Right renal pelvis (tissue), 4 donors: ENCODE data around the gene BMPER. TPM values are rescaled to one million over a fixed set of nuclear protein-coding genes. Genes with fewer than 3 reads are reported as not detected.
"Not testable (repeated sequence)": the region's sequence is repeated elsewhere in the genome, so short reads cannot be mapped to it uniquely, and the experiment has no call there.

ENCODE experiments used
- DNase-seq, 4 donors: peaks; one replicate each; pipeline ENCODE4 v3.0.0-alpha.2; 2013; ENCODE audit warnings: low read depth in 4 of 4, low spot score in 3 of 4, missing footprints in 1 of 4
- polyA plus RNA-seq, 4 donors: library from polyadenylated mRNA; unstranded; fragments of 120-200 nt; gene quantifications; one replicate each; pipeline ENCODE4 v1.2.1, GENCODE V29; 2013; ENCODE audit not compliant: insufficient read length in 4 of 4

BMPER gene
- polyA plus RNA-seq, 4 donors, result 12.9 to 22.8 (median 21.2) TPM

- DNase-seq, result no peak
Measured at GRCh38 chr7:34162027-34162565, 256.8 kb downstream of the BMPER start.

DNA sequence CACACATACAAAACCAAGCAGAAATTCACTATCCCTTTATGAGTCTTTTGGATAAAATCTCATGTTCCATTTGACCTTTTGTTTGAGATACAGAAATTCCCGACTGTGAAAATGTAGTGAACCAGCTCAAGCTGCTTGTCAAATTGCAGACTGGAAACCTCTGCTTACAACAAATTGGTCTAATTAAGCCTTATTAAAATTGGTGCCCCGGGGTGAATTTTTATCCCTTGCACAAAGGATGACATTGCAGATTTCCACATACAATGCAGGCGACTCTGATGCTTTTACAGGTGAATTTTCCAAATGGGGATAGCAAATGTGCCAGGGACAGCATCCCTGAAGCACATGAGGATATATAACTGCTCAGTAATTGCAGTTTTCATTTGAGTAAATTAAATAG, 257.3 kb downstream of the BMPER start:
- no peak for DNase-seq

DNA sequence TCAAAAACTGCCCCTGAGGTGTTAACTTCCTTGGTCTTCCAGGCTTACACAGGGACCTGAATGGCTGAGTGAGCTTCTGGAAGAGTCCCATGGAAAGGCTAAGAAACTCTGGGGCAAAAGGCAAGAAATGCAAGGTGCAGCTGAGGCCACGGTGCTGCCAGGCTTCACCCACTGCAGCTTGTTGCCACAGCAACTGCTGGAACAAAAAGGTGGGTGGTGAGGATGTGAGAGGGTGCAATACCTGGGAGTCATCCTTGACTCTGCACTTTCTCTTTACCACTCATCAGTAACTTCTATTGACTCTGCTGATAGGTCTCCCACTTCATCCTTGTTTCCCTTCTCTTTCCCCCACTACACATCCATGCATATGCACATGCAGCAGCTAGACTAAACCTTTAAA, 258.6 kb downstream of the BMPER start:
- DNase-seq, result no peak

- no peak for DNase-seq
Measured at GRCh38 chr7:34165466-34165865, 260.1 kb downstream of the BMPER start.

DNA sequence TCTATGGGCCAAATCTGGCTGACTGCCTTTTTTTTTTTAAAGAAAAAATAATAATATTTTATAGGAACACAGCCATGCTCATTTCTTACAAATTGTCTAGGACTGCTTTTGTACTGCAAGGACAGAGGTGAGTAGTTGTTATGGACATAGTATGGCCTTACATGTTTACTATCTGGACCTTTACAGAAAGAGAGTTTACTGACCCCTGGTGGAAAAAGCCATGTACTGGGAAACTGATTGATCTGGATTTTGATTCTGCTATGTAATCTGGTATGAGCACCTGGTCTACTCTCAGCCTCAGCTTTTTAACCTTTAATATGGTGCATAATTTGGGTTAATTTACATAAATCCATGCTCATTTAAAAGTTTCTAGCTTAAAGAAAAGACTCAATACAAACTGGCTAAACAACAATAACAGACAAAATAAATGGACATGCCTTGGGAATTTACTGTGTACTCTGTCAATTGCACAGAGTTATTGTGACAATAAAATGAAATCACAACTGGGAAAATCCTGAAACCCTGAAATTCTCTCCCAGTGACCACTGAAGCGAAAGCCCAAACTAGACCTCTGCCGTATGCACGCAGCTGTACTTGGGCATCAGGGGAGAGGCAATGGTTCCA, 260.7 kb downstream of the BMPER start:
- DNase-seq, result peak in 1 of 4 donors; percentile 8

DNA sequence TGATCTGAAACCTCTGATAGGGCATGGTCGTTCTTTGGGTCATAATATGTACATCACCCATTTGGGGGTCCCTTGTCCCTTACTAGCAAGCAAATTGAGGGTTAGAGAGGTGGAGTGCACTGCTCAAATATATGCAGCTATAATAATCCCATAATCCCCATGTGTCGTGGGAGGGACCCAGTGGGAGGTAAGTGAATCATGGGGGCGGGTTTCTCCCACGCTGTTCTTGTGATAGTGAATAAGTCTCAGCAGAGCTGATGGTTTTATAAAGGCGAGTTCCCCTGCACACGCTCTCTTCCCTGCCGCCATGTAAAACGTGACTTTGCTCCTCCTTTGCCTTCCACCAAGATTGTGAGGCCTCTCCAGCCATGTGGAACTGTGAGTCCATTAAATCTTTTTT, 262.7 kb downstream of the BMPER start:
- no peak for DNase-seq

GRCh38 chr7:34174688-34175616, 269.6 kb downstream of the BMPER start:
- DNase-seq, result not testable (repeated sequence)

- no peak for DNase-seq
Measured at GRCh38 chr7:34175837-34176236, 270.5 kb downstream of the BMPER start.

DNA sequence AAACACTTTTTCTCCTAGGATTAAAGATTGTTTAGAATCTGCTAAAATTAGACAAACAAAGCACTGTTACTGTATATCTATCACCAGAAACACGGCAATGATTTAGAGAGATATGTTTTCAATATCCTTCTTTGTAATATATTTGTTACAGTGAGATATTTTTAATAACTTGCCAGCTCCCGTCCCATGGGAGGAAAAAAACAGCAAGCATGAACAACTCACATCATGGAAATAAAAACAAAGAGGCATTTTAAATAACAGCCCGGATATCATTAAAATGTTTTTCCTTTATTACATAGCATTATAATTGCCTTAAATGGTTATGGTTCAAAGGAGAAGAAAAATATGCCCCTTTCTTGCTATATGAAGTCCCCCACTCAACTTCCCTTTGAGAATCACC, 272.1 kb downstream of the BMPER start:
- DNase-seq, result no peak

- no peak for DNase-seq
Measured at GRCh38 chr7:34181271-34181958, 276.1 kb downstream of the BMPER start.

DNA sequence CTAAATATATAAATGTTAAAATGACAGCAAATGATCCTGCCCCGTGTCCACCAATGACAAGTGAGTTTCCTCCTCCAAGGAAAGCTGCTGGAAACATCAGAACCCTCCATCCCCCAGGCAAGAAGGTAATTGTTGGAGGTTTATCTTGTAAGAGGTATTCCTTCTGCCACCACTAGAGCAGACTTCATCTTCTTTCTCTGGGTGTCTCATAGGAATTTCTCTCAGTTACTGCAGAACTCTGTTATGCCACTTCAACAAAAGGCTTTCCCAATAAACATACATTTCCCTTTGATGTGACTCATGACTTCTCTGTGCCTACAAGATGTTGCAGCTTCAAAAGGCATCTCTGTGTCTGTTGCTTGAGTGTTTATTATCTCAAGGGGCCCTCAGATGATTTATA, 279.1 kb downstream of the BMPER start:
- no peak for DNase-seq

DNA sequence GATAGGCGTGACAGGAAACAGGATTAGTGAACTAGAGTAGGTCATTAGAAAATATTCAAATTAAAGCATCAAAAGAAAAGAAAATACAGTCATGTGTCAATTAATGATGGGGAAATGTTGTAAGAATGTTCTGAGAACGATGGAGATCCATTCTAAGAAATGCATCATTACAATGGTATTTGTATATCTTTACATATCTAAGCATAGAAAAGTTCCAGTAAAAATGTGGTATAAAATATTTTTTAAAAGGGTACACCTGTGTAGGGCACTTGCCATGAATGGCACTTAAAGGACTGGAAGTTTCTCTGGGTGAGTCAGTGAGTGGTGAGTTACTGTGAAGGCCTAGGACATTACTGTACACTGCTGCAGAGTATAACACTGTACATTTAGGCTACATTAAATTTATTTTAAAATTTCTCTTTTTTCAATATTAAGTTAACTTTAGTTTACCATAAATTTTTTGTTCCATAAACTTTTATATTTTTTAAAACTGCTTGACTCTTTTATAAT, 282.5 kb downstream of the BMPER start:
- no peak for DNase-seq

- no peak for DNase-seq
Measured at GRCh38 chr7:34189031-34189430, 283.7 kb downstream of the BMPER start.

GRCh38 chr7:34190299-34190698, 285.0 kb downstream of the BMPER start:
- no peak for DNase-seq

DNA sequence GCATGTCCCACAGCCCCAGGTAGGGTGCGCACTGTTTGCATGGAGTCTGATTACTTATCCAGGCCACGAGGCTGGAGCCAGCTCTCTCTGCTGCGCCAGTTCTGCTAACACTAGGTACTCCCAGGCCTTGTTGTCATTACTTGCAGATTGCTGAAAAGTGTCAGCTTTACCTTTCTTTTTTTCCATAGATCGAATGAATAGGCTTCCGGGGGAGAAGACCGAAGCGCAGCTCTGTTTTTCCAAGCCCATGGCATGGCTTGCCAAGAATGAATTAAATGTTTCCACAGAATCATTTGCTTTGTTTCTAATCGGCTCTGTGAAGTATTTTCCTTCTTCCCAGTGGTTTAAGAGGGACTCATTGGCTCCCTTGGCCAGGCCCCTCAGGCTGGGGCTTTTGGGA, 285.8 kb downstream of the BMPER start:
- no peak for DNase-seq

DNA sequence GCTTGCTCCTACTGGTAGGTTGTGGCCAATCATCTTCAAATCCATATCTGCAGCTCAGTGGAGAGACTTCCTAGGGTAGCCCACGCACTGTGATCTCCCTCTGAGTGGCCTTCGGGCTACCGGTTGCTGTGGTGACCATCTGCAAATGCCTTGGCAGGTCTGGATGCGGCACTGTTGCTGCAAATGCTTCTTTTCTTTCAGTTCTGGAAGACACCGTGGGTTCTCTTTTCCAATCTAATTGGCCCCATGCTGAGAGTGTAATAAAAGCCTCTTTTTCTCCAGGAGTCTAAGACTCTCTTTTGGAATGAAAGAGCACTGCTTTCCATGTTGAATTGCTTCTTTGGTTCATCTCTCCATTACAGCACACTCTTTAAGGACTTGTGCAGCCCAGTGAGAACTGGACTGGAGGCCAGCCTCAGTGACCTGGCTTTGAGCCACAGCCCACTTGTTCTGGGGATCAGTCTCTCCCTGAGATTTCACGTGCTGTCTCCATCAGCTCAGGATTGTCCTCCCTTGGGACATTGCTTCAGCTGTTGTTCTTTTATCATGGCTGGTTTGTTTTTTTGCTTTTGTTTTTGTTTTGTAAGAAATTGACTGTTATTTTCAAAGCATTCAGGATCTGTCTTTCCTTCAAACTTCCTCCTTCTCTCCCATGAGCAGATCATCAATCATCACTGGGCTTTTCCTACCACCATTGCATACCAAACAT, 286.6 kb downstream of the BMPER start:
- DNase-seq, result no peak

DNA sequence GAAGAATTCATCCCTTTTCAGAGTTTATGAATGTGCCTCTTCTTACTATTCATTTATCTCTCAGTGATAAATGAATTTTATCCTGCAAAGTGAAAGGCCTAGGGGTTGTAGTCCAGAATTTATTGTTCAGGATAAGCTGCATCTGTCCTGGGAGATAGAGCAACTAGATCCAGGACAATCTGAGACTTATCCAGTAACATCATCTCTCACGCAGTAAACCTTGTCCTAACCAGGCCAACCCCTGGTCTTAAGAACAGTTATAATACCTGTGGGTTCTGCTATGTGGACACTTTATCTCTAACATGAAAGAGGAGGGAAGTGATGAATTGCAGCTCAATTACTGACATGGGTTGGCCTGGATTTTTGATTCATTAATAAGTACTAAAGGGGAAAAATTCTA, 287.6 kb downstream of the BMPER start:
- no peak for DNase-seq

DNA sequence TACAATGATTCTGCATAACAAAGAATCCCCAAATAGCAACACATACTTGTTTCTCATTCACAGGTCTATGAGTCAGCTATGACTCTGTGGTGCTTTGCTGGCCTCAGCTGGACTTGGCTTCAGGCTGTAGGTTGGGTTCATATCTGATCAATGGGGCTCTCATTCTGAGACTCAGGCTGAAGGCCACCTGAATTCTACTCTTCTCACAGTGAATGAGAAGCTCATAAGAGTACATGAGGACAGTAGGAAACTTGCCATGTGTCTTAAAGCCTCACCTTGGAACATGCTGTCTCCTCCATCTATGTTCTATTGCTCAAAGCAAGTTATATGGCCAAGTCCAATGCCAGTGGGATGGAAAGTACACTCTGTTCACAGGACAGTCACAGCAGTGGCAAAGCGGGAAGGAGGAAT, 292.9 kb downstream of the BMPER start:
- no peak for DNase-seq
